ENCODE measurements around the gene HOXD9.

The HOXD9 gene

DNA sequence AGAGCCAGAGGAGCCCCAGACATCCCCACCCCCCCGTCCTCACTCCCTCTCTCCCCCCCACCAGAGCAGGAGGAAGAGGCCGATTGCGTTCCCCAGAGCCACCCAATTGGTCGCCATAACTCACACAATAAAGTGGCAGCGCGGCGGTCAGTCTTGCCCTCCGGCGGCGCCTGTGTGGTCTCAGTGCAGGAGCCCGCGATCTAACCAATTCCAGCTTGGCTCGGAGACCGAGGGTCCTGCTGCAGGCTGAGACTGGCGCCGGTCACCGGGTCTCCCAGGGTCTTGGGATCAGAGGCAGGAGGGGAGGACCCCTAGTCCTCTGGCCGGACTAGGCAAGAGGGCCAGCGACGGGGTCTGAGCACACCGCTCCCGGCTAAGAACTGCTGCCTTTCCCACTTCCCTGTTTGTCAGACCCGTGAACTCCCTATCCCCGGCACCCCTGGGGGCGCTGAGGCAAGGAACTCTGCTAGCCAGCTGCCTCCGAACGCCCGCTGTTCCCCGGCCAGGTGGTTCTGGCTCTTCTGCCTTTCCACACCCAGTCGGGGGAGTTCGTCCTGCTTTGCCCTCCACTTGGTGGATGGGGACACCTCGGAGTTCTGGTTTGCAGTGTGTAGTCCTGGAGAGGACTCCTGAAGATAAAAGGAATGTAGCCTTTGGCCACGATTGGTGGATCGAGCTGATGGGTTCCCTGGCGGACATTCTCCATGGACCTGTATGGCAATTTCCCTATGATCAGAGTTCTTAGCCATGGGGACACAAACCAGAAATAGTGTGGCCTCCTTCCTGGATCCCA, 24.0 kb upstream of the HOXD9 start:
- no peak for DNase-seq (ENCODE audit: low read depth in 2 of 2, low spot score in 1 of 2)

DNA sequence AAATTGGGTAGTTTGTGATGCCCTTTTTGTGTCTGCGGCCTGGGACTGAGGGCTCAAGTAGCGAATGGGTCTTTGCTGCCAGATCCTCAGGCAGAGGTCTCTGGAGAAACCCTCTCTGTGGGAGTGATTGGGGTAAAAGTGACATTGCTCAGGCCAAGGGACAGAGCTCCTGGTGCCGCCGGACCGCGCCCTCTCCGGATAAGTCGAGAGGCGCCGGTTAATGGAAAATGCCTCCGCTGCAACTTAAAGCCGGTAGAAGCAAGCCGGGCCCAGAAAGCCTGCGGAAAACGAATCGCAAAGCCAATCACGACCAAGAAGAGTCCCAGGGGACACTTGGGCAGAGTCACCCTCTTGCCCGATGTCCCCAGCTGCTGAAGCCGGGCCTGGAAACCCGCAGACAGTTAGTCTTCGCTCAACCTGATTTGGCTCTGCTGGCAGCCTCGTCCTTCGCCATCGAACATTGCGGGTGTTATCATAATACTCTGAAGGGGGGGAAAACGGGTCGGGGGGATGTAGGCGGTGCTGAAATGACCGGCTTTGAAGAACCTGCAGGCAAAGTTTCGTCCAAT, 23.3 kb upstream of the HOXD9 start:
- no peak for DNase-seq (ENCODE audit: low read depth in 2 of 2, low spot score in 1 of 2)

DNA sequence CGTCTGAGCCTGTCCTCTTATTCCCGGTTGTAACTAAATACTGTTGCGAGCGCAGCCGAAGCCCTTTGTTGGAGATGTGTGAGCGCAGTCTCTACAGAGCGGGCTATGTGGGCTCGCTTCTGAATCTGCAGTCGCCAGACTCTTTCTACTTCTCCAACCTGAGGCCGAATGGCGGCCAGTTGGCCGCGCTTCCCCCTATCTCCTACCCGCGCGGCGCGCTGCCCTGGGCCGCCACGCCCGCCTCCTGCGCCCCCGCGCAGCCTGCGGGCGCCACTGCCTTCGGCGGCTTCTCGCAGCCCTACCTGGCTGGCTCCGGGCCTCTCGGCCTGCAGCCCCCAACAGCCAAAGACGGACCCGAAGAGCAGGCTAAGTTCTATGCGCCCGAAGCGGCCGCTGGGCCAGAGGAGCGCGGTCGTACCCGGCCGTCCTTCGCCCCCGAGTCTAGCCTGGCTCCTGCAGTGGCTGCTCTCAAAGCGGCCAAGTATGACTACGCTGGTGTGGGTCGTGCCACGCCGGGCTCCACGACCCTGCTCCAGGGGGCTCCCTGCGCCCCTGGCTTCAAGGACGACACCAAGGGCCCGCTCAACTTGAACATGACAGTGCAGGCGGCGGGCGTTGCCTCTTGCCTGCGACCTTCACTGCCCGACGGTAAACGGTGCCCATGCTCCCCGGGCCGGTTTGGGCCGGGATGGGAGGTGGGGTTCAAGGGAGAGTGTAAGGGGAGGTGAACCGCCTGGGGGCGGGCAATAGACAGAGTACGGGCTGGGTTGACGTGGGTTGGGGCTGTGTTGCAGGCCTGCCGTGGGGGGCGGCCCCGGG, 22.6 kb upstream of the HOXD9 start, which contains the start of gene HOXD12:
TSS of gene HOXD12 (plus strand) at position 68 of the 819 bp plus-strand sequence. CDS start at position 75, 7 bp downstream.
- no peak for DNase-seq (ENCODE audit: low read depth in 2 of 2, low spot score in 1 of 2)

DNA sequence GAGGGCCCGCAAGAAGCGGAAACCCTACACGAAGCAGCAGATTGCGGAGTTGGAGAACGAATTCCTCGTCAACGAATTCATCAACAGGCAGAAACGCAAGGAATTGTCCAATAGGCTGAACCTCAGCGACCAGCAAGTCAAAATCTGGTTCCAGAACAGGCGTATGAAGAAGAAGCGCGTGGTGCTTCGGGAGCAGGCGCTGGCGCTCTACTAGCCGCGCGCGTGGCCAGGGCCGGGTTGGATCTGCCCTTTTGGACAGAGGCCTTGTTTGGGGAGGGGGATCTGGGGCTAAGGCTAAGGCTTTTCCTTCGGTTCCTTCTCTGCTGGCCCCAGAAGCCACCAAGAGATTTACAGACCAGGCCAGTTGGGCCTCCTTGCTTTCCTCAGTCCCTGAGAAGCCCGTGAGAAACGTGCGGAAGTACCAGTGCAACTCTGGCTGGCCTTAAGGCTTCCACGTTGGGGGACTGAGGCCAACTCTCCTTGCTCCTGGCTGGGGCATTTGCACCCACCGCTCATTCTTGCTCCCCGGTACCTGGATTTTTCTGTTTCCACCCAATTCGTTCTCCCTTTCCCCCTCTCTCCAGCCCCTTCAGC, 21.9 kb upstream of the HOXD9 start:
- DNase-seq (ENCODE audit: low read depth in 2 of 2, low spot score in 1 of 2) = no peak

DNA sequence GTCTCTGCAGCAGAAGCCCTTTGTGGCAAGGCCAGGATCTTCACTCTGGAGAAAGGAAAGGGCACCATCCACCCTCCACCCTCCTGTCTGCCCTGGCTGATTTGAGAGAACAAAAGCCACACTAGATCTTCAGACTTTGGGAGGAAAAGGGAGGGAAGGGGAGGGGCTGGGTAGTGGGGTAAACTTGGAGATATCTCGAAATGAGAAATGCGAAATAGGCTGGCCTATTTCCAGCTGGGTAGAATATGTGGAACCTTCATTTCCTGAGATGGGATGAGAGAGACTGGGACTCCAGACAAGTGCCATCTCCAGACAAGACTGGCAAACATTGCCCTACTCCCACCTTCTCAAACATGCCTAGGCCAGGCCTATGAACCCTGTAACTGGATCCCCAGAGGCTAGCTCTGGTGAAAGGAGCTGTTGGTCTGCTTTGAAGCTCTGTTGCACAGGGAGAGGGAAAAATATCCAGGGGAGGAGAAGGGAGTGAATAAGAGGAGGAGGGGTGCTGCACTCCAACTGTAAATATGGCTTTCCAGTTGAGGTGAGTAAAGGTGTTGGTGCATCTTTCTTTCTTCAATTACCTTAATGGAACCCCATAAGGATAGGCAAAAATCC, 21.2 kb upstream of the HOXD9 start:
- DNase-seq (ENCODE audit: low read depth in 2 of 2, low spot score in 1 of 2) = no peak

DNA sequence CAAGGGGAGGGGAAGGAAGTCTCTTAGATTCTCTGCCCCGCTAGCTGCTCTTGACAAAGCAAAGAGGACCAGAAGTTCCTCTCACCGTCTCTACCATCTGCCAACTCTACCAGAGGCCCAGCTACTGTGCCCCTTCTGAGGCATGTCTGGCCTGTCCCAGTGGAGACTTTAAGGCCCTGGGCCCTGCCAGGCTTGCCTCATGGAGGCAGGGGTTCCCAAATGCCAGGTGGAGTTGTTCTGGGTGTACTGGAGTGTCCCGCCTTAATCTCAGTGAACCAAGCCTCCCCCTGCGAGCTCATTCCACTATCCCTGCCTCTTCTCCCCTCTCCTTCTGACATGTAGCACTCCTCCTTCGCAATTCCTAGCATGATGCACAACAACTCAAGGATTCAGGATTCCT, 20.7 kb upstream of the HOXD9 start:
- no peak for DNase-seq (ENCODE audit: low read depth in 2 of 2, low spot score in 1 of 2)

DNA sequence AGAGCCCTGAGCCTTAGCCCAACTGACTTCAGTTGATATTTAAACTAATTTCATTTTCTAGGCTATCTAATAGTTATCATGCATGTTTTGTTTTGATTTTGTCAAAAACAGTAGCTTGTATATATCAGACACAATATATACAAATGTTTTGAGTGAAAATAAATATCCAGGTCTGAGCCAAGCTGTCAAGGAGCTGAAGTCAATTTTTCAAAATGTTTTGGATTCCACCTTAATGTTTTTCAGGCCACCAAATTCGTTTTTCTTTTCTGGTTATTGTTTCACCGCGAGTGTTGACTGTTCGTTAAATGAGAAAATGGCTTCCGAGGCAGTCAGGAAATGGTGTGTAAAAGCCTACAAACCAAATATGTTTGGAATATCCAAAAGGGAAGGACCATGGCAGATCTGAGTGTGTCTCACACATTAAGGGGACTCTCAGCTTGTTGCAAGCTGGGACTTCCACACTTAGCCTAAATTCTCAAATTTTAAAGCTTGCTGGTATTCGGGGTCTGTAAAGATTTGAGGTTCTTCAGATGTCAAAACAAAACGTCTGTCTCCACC, 20.1 kb upstream of the HOXD9 start:
- DNase-seq (ENCODE audit: low read depth in 2 of 2, low spot score in 1 of 2) = no peak

DNA sequence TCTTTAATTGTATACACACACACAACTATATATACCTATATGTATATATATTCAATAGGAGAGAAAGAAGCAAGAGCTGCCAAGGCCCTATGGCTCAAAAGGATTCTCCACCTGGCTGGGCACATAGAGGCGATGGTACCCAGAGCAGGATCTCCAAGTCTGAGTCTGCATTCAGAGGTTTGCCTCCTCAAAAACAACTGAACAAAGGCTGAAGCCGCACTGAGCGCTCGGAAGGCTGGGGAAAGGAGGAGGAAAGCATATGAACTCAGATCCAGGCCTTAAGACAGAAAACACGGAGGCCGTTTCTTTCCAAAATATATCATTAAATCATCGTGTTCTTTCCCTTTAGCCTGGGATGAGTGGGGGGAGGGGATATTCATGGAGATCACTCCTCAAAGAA, 19.3 kb upstream of the HOXD9 start:
- DNase-seq (ENCODE audit: low read depth in 2 of 2, low spot score in 1 of 2) = no peak

DNA sequence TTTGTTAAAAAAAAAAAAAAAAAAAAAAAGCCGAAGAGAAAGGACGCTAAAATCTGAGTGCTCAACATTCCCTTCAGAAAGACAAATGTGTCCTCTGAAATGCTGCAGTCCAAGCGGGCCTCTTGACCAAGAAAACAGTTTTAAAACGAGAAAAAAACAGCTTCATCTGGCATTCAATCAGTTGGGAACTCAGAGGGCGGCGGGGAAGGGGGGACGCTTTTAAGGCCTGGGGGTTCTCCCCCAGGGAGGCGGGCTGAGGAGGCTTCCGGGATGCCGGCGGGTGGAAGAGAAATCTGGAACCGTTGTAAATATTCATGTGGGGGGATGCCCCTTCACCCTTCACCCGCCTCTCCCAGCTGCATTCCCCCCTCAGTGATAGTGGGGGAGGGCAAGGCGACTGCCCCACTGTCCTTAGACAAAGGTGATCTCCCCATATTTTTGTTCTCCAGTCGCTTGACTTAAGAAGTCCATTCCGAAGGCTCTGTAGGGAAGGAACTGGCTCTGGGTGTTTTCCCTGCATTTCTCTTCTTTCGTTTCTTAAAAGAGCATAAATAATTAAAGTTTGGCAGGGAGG, 18.7 kb upstream of the HOXD9 start:
- no peak for DNase-seq (ENCODE audit: low read depth in 2 of 2, low spot score in 1 of 2)

DNA sequence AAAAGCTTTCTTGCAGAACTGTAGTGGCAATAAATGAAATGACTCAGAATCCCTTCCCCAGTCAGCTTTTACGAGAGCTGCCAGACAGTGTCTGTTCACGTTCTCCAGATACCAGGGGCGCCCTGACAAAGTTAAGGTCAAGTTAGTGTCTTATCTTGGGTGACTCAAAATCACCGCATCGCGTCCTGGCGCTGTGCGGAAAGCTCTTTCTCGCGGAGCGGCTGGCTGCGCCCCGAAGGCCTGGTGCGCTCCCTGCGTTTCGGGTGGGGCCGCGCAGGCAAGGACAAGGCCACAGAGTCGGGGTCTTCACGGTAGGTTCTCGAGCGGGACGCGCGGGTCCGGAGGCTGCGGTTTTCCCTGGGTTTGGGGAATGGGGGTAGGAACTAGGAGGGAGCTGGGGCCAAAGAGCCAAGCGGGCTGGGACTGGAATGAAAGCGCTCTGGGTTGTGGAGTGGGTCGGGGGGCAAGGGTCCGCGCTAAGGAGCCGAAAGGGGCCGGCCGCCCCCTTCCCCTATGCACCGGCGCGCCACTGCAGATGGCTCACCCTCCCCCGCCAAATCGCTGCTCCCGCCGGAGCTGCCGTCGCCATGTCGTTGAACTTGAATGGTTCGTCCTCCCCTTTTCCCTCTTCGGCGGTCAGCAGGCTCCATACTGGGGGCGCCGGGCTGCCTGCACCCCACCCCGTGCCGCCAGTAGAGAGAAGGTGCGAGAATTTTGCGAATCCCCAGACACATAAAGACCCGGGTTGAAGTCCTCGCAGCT, 18.0 kb upstream of the HOXD9 start:
- no peak for DNase-seq (ENCODE audit: low read depth in 2 of 2, low spot score in 1 of 2)

DNA sequence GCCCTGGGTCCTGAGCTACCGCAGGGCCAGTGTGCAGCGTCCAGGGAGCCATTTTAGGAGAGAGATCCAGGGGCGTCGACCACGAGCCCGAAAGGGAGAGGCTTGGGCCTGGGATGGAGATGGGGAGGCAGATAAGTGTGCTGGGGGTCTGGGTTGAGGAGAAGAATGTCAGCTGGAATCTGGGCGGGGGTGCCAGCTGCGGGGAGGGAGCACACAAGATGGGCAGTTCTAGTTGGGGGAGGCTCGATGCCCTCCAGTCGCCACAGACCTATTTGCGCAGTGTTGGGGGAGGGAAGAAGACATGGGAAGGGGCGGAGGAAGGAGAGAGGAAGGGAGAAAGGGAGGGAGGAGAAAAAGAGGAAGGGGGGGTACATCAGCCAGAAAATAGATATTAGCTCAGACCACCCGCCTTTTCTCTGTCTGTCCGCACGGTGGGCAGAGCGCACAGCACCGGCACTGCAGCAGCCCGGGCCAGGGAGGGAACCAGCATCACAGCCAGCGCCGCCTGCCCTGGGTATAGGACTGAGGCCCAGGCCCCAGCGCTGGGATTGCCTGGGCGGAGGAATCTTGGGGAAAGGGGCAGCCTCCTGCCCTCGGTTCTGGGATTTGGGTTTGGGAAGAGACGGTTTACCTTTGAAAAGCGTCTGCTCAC, 17.3 kb upstream of the HOXD9 start:
- DNase-seq (ENCODE audit: low read depth in 2 of 2, low spot score in 1 of 2) = no peak

DNA sequence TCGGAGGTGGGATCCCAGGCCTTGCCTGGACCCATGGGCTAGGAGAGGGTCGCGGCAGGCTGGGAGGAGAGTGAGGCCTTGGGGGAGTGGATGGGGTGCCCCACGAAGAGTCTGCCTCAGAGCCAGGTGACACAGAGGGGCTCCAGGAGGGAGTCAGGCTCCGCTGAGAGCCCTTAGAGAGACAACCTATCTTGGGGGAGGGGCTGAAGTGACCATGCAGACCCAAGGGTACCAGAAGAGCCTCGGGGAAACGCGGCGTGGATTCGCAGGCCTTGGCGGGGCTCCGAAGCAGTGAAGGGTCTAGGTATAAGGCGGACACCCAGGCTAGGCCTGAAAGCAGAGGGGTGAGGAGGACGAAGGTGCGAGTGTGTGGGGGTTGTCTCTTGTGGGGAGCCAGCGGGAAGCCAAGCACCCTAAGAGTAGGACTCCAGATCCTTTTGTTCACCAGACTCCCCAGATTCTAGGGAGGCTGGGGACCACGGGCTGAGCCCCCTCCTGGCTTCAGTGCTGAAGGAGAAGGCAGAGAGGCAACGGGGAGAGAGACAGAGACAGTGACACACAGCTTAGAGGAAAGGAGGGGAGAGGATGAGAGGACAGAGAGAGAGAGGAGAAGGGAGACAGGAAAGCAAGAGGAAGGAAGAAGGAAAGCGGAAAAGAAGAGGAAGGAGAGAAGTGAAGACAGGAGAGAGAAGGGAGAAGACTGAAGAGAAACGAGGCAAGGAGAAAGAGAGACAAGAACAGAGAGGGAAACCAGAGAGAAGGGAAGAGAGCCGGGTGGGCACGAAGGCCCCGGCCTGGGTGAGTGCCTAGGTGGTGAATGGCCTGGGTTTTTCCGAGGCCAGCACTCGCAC, 16.6 kb upstream of the HOXD9 start:
- DNase-seq (ENCODE audit: low read depth in 2 of 2, low spot score in 1 of 2) = no peak

DNA sequence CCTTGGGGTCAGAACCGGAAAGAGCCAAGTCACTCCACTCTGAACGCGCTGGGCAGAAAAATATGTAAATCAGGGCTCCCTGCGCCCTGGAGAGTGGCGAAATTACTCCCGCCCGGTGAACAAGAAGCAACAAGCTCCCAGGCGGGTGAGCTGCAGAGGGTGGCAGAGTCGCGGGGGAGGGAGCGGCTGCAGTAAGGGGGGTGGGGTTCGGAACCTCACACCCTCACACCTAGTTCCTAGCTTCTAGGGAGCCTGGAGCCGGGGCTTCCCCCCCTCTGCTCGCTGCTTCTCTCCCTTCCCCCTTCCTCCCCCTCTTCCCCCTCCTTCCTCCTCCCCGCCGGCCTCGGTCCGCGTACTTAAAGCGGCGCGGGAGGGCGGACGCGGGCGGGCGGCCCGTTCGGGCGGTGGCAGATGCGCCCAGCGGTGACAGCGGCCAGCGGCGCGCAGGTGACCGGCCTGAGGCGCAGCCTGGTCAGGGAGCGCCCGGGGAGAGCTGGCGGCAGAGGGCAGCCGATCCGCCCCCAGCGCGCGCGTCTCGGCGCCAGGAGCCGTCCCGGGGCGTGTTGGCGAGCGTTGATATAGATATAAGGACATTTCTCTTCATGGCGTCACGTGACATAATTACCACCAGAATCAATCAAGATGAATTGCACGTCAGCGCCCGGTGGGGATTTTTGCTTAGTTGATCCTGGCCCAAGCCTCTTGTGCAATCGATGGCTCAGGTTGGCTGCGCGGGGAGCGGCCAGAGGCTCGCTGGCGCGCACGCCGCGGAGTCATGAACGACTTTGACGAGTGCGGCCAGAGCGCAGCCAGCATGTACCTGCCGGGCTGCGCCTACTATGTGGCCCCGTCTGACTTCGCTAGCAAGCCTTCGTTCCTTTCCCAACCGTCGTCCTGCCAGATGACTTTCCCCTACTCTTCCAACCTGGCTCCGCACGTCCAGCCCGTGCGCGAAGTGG, 15.7 kb upstream of the HOXD9 start, which contains the start of gene HOXD11:
TSS of gene HOXD11 (plus strand) at position 700 of the 959 bp plus-strand sequence. CDS start at position 776, 76 bp downstream.
- DNase-seq (ENCODE audit: low read depth in 2 of 2, low spot score in 1 of 2) = no peak

DNA sequence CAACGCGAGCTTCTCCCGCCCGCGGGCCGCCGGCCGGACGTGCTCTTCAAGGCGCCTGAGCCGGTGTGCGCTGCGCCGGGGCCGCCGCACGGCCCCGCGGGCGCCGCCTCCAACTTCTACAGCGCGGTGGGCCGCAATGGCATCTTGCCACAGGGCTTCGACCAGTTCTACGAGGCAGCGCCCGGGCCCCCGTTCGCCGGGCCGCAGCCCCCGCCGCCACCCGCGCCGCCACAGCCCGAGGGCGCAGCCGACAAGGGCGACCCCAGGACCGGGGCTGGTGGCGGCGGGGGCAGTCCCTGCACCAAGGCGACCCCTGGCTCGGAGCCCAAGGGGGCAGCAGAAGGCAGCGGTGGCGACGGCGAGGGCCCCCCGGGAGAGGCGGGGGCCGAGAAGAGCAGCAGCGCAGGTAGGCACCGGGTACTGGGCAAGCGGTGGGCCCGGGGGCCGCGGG, 14.8 kb upstream of the HOXD9 start:
- no peak for DNase-seq (ENCODE audit: low read depth in 2 of 2, low spot score in 1 of 2)

DNA sequence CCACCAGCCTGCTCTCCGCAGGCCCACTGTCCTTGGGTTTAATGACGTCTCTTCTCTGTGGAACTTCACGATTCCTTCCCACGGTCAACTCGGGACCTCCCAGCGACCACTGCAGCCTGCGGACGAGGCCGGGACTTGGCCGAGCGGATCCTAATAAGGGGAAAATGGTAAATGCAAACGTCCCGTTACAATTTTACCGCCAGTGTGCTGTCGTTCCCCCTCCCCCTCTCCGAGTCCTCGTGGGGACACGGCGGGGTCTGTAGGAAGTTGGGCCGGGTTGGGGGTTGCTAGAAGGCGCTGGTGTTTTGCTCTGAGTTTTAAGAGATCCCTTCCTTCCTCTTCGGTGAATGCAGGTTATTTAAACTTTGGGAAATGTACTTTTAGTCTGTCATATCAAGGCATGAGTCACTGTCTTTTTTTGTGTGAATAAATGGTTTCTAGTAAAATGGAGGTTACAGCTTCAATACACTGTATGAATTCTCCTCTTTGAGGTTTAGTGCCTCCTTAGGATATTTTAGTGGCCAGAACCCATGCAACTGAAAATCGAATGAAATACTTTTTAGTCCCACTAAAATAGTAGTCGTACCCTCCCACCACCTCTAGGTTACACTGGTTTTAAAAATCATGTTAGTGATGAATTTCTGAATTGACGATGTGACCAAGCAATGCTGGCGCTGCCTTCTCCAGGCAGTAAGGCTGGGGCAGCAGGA, 13.2 kb upstream of the HOXD9 start:
- no peak for DNase-seq (ENCODE audit: low read depth in 2 of 2, low spot score in 1 of 2)

DNA sequence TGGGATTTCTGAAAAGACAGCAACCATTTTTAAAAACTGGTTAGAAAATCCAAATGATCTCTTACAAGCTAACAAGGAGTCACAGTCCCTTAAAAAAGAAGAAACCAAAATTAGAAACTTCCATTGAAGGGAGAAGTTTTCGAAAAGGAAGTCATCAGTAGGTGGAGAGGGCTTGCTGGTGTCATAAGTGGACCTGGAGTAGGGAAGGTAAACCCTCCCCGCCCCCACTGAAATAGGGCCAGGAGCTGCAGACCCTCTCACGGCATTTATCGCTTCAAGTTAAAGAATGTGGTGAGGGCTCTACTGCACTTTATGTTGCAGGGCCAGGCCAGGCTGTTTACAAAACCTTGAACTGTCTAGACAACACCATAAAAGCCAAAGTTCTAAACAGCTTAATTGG, 12.6 kb upstream of the HOXD9 start:
- no peak for DNase-seq (ENCODE audit: low read depth in 2 of 2, low spot score in 1 of 2)

All from stimulated activated CD8-positive, alpha-beta memory T cell treated with anti-CD3 and anti-CD28 coated beads, Interleukin-4, amount 100 ng/mL, for 4 hours (primary cell).